ENCODE data around the gene PRRC2C. TPM values are rescaled to one million over a fixed set of nuclear protein-coding genes. Genes with fewer than 3 reads are reported as not detected.
A peak's percentile ranks its signal among the peaks of the same experiment; 100 is the strongest.
"Not testable (repeated sequence)": the region's sequence is repeated elsewhere in the genome, so short reads cannot be mapped to it uniquely, and the experiment has no call there.

Gene PRRC2C
- total RNA-seq (2014; rRNA removed) = 199 and 225 TPM in 2 replicates
- Bru-seq, nascent RNA = percentile 99 among the genes with signal in this experiment
- percentile 99 among the genes with signal in this experiment for BruChase-seq, experiment 1, labeled RNA remaining after a 6-hour chase
- BruChase-seq, experiment 2, labeled RNA remaining after a 2-hour chase = percentile 99 among the genes with signal in this experiment
- long read RNA-seq, transcript PRRC2C-208 (12 exons, 1,931 nt) = major isoform, 15 of 616 reads
- long read RNA-seq, partial matches to known transcripts = 531 of 616 reads
- long read RNA-seq, other reads (novel, unspliced or antisense) = 68 of 616 reads

- H3K9me2 ChIP-seq (replicated peaks; ENCODE audit: low read length) = no peaks in the 10 kb centered on the region
- ATAC-seq (peak; percentile 95), DNase-seq (peak; percentile 100)
- ChIA-PET POLR2A (ENCODE audit: unreplicated experiment) (interaction anchor here (0.6 to 1.2 kb wide), 5 partner anchors 9 to 915 kb away, joined by 3 to 8 read pairs (median 3); no protein-coding TSS in a partner anchor), CTCF (interaction anchor here (0.6 to 2.4 kb wide), 16 partner anchors 9 to 290 kb away, joined by 3 to 16 read pairs (median 4); partner anchors contain the start of gene FMO4)
- no peaks in the 10 kb centered on the region for H3K9me3 ChIP-seq (ENCODE audit: low read length)
- H3K79me2 ChIP-seq (ENCODE audit: low read length) = peaks cover 52% of the 10 kb centered on the region
- H4K20me1 ChIP-seq (ENCODE audit: low read length) = peaks cover 43% of the 10 kb centered on the region
- no peaks in the 10 kb centered on the region for H3K27me3 ChIP-seq (ENCODE audit: low read length)
- H2AFZ ChIP-seq (ENCODE audit: low read length) = peak within 1 kb of the TSS; percentile 90
- TF ChIP-seq EZH2phosphoT487 (IDR thresholded peaks at IDR 0.05; ENCODE audit: borderline replicate concordance, low read length) (no peak), EZH2 (IDR thresholded peaks at IDR 0.05; ENCODE audit: low read length, unreplicated experiment) (no peak), CTCF (conservative IDR thresholded peaks at IDR 0.05; ENCODE audit: low read depth, low read length) (no peak; the same call in 1 of the 2 replicates)
- intact Hi-C loops (cut with micrococcal nuclease) = loop anchor here (1.0 to 5.0 kb wide), 10 partner anchors 17 to 914 kb away; partner anchors contain the start of genes FMO1, FMO4 and METTL13
- TSS peak; percentile 88 for BruUV-seq (replicated peaks)
- peaks cover 14% of the 10 kb centered on the region for H3K36me3 ChIP-seq (ENCODE audit: low read depth, low read length)
- H3K4me2 ChIP-seq (ENCODE audit: low read length) = peak within 1 kb of the TSS; percentile 85
- H3K4me1 ChIP-seq (ENCODE audit: insufficient read depth, low read length) = peaks cover 33% of the 10 kb centered on the region
- H3F3A ChIP-seq (ENCODE audit: low read length, unreplicated experiment) = no peaks in the 10 kb centered on the region
- peak within 1 kb of the TSS; percentile 84 for H3K27ac ChIP-seq (ENCODE audit: low read length)
- H3K9ac ChIP-seq (ENCODE audit: low read length) = peak within 1 kb of the TSS; percentile 94
- peak within 1 kb of the TSS; percentile 82 for H3K4me3 ChIP-seq (ENCODE audit: low read length)
Measured at GRCh38 chr1:171485375-171486047, at the start of gene PRRC2C. Gene PRRC2C, plus strand, starts transcription at chr1:171485530. Its CDS starts 26,559 bp downstream, at chr1:171512089.

GRCh38 chr1:171438441-171438840, 46.9 kb upstream of the PRRC2C start:
- H3K36me3 ChIP-seq (ENCODE audit: low read depth, low read length) = no peaks in the 10 kb centered on the region
- H3F3A ChIP-seq (ENCODE audit: low read length, unreplicated experiment) = peaks cover 21% of the 10 kb centered on the region
- H3K27ac ChIP-seq (ENCODE audit: low read length) = peak overlapping the region; percentile 88
- no peaks in the 10 kb centered on the region for H3K9me3 ChIP-seq (ENCODE audit: low read length)
- H3K4me3 ChIP-seq (ENCODE audit: low read length) = no peak overlapping the region
- peaks cover 60% of the 10 kb centered on the region for H3K4me1 ChIP-seq (ENCODE audit: insufficient read depth, low read length)
- no peak for TF ChIP-seq EZH2phosphoT487 (IDR thresholded peaks at IDR 0.05; ENCODE audit: borderline replicate concordance, low read length)
- TF ChIP-seq EZH2 (IDR thresholded peaks at IDR 0.05; ENCODE audit: low read length, unreplicated experiment) = no peak
- no peak for TF ChIP-seq CTCF (conservative IDR thresholded peaks at IDR 0.05; ENCODE audit: low read depth, low read length)
- H3K79me2 ChIP-seq (ENCODE audit: low read length) = no peaks in the 10 kb centered on the region
- H3K4me2 ChIP-seq (ENCODE audit: low read length) = peak overlapping the region; percentile 44
- CTCF ChIA-PET = interaction anchor here (0.5 to 1.1 kb wide), 5 partner anchors 41 to 193 kb away, joined by 4 to 6 read pairs (median 5); partner anchors contain the start of genes FMO4 and PRRC2C
- H3K9me2 ChIP-seq (replicated peaks; ENCODE audit: low read length) = no peaks in the 10 kb centered on the region
- peak overlapping the region; percentile 61 for H3K9ac ChIP-seq (ENCODE audit: low read length)
- ATAC-seq = peak; percentile 78
- intact Hi-C loops (cut with micrococcal nuclease) = loop anchor here (1.0 kb wide), 2 partner anchors 47 to 961 kb away; partner anchors contain the start of gene PRRC2C
- H2AFZ ChIP-seq (ENCODE audit: low read length) = 0 out of 2 replicates have a peak overlapping the region, but pooled peaks have one; percentile 7
- no TSS peak for BruUV-seq (replicated peaks)
- POLR2A ChIA-PET (ENCODE audit: unreplicated experiment) = no interaction called here
- DNase-seq = peak; percentile 100
- H4K20me1 ChIP-seq (ENCODE audit: low read length) = no peaks in the 10 kb centered on the region
- H3K27me3 ChIP-seq (ENCODE audit: low read length) = no peaks in the 10 kb centered on the region

- POLR2A ChIA-PET (ENCODE audit: unreplicated experiment) = interaction anchor here (0.6 kb wide), 1 partner anchor 302 kb away, joined by 3 read pairs; the partner anchor contains the start of gene VAMP4
- H3K4me3 ChIP-seq (ENCODE audit: low read length); H3K79me2 ChIP-seq (ENCODE audit: low read length); H2AFZ ChIP-seq (ENCODE audit: low read length); H3K4me2 ChIP-seq (ENCODE audit: low read length); H3K36me3 ChIP-seq (ENCODE audit: low read depth, low read length); H4K20me1 ChIP-seq (ENCODE audit: low read length); ATAC-seq; BruUV-seq (replicated peaks); H3K27me3 ChIP-seq (ENCODE audit: low read length); H3K9ac ChIP-seq (ENCODE audit: low read length); H3K9me2 ChIP-seq (replicated peaks; ENCODE audit: low read length); DNase-seq; CTCF ChIA-PET; H3K9me3 ChIP-seq (ENCODE audit: low read length): not testable (repeated sequence)
- Histone ChIP-seq H3K27ac (ENCODE audit: low read length) (peak overlapping the region; percentile 88), H3K4me1 (ENCODE audit: insufficient read depth, low read length) (peaks cover 42% of the 10 kb centered on the region), H3F3A (ENCODE audit: low read length, unreplicated experiment) (peaks cover 12% of the 10 kb centered on the region)
- intact Hi-C loops (cut with micrococcal nuclease) = loop anchor here (2.0 kb wide), 1 partner anchor 125 kb away; the partner anchor contains the start of gene FMO4
Measured at GRCh38 chr1:171440201-171440600, 45.1 kb upstream of the PRRC2C start.

- not testable (repeated sequence) for H3K9me2 ChIP-seq (replicated peaks; ENCODE audit: low read length); H3K27me3 ChIP-seq (ENCODE audit: low read length); H3K36me3 ChIP-seq (ENCODE audit: low read depth, low read length); H4K20me1 ChIP-seq (ENCODE audit: low read length); H3K79me2 ChIP-seq (ENCODE audit: low read length); H3K4me3 ChIP-seq (ENCODE audit: low read length); H3K9me3 ChIP-seq (ENCODE audit: low read length); H3F3A ChIP-seq (ENCODE audit: low read length, unreplicated experiment)
- peaks cover 34% of the 10 kb centered on the region for H3K4me1 ChIP-seq (ENCODE audit: insufficient read depth, low read length)
- peak overlapping the region; percentile 13; the same call in 1 of the 2 replicates for H3K4me2 ChIP-seq (ENCODE audit: low read length)
- peak; percentile 59 for ATAC-seq
- peak; percentile 99 for DNase-seq
- ChIA-PET CTCF (interaction anchor here (0.6 to 1.3 kb wide), 3 partner anchors 44 to 584 kb away, joined by 3 to 7 read pairs (median 4); partner anchors contain the start of genes FMO4 and PRRC2C), POLR2A (ENCODE audit: unreplicated experiment) (interaction anchor here (0.5 to 0.6 kb wide), 3 partner anchors 258 to 1473 kb away, joined by 4 to 5 read pairs (median 4); no protein-coding TSS in a partner anchor)
- BruUV-seq (replicated peaks) = TSS peak; percentile 78
- H3K27ac ChIP-seq (ENCODE audit: low read length) = peak overlapping the region; percentile 71
- intact Hi-C loops (cut with micrococcal nuclease) = loop anchor here (1.0 to 2.0 kb wide), 4 partner anchors 16 to 127 kb away; partner anchors contain the start of gene FMO4
- H2AFZ ChIP-seq (ENCODE audit: low read length) = 0 out of 2 replicates have a peak overlapping the region, but pooled peaks have one; percentile 16
- peak overlapping the region; percentile 36 for H3K9ac ChIP-seq (ENCODE audit: low read length)
Measured at GRCh38 chr1:171441278-171441895, 43.9 kb upstream of the PRRC2C start.

Data from PC-3 (cell line).